NB4 (cell line): ENCODE results near the gene ADCY1.
"Not testable (repeated sequence)": the region's sequence is repeated elsewhere in the genome, so short reads cannot be mapped to it uniquely, and the experiment has no call there.

ENCODE experiments used
- MYC ChIP-seq: IDR thresholded peaks from 2 replicates; pipeline ENCODE4 v1.6.1; 2011; ENCODE audit warnings: low read depth, low read length
- POLR2A ChIP-seq: IDR thresholded peaks from 2 replicates; pipeline ENCODE4 v1.6.1; 2011; ENCODE audit warnings: mild to moderate bottlenecking; ENCODE audit not compliant: insufficient read length; ENCODE audit errors: extremely low read depth
- TF ChIP-seq, protein P1 (sequence below): IDR thresholded peaks from one replicate; pipeline ENCODE4 v1.5.1; 2012; ENCODE audit warnings: low read depth, low read length
- TF ChIP-seq, protein P2 (sequence below): IDR thresholded peaks from 2 replicates; pipeline ENCODE4 v1.6.1; 2011; ENCODE audit warnings: low read depth, low read length

DNA sequence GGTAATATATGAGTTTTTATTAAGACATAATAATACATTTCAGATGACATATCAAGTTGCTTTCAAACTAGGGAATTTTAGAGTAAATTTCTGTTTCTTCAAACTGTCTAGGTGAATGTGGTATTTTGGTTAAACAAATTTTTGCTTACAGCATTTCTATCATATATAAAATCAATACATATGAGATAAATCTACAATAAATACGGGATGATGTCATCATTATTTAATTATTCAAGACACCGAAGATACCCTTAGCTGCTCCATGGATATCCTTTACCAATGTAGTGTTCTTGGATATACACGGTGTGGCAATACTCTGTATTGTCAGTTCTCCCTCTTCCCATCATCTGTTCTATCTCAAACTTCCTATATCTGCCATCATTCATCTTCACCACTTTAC is 166.4 kb downstream of the ADCY1 start:
- not testable (repeated sequence) for TF ChIP-seq POLR2A, MYC
- TF ChIP-seq, protein P1, sequence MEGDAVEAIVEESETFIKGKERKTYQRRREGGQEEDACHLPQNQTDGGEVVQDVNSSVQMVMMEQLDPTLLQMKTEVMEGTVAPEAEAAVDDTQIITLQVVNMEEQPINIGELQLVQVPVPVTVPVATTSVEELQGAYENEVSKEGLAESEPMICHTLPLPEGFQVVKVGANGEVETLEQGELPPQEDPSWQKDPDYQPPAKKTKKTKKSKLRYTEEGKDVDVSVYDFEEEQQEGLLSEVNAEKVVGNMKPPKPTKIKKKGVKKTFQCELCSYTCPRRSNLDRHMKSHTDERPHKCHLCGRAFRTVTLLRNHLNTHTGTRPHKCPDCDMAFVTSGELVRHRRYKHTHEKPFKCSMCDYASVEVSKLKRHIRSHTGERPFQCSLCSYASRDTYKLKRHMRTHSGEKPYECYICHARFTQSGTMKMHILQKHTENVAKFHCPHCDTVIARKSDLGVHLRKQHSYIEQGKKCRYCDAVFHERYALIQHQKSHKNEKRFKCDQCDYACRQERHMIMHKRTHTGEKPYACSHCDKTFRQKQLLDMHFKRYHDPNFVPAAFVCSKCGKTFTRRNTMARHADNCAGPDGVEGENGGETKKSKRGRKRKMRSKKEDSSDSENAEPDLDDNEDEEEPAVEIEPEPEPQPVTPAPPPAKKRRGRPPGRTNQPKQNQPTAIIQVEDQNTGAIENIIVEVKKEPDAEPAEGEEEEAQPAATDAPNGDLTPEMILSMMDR, result not testable (repeated sequence)
- TF ChIP-seq, protein P2, sequence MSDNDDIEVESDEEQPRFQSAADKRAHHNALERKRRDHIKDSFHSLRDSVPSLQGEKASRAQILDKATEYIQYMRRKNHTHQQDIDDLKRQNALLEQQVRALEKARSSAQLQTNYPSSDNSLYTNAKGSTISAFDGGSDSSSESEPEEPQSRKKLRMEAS, result not testable (repeated sequence)
